ENCODE measurements around the gene HCN4. TPM values are rescaled to one million over a fixed set of nuclear protein-coding genes. Genes with fewer than 3 reads are reported as not detected.
"Not testable (repeated sequence)": the region's sequence is repeated elsewhere in the genome, so short reads cannot be mapped to it uniquely, and the experiment has no call there.

The HCN4 gene
- total RNA-seq: under 1 TPM; under 0.01 to 0.69 (median 0.19) TPM

- peak in 1 of 2 donors; percentile 15 for ATAC-seq (ENCODE audit: low FRiP score in 2 of 2)
- peaks cover 0 to 38% (median 21%) of the 10 kb centered on the region in 4 donors for H3K27me3 ChIP-seq
- H3K4me3 ChIP-seq: peak within 1 kb of the TSS in 3 of 4 donors; percentile 36 to 45 (median 43)
- no peaks in the 10 kb centered on the region for H3K36me3 ChIP-seq
- WGBS, 2 donors: 2 to 3% methylated on average over 8 to 14 of the region's 109 CpGs
- H3K27ac ChIP-seq: no peak within 1 kb of the TSS
- TF ChIP-seq POLR2AphosphoS5 (IDR thresholded peaks at IDR 0.05) (no peak), POLR2A (IDR thresholded peaks at IDR 0.05) (no peak), EP300 (IDR thresholded peaks at IDR 0.05) (no peak), CTCF (IDR thresholded peaks at IDR 0.05) (no peak)
- no peaks in the 10 kb centered on the region for H3K9me3 ChIP-seq
- DNase-seq: peak in 1 of 2 donors; percentile 82
- H3K4me1 ChIP-seq: peaks cover 11 to 29% (median 13%) of the 10 kb centered on the region in 4 donors
Measured at GRCh38 chr15:73368301-73369136, at the start of gene HCN4. TSS of gene HCN4 (minus strand) at chr15:73368958. CDS start at chr15:73368270, 688 bp downstream.

GRCh38 chr15:73414876-73415275 is 46.1 kb upstream of the HCN4 start:
- WGBS, 2 donors: 54 to 79% methylated on average over 2 to 3 of the region's 3 CpGs
- TF ChIP-seq EP300 (IDR thresholded peaks at IDR 0.05) (no peak), POLR2A (IDR thresholded peaks at IDR 0.05) (no peak), CTCF (IDR thresholded peaks at IDR 0.05) (no peak), POLR2AphosphoS5 (IDR thresholded peaks at IDR 0.05) (no peak)
- Histone ChIP-seq H3K4me3 (no peak overlapping the region), H3K4me1 (no peaks in the 10 kb centered on the region), H3K27me3 (no peaks in the 10 kb centered on the region), H3K27ac (no peak overlapping the region), H3K9me3 (no peaks in the 10 kb centered on the region), H3K36me3 (no peaks in the 10 kb centered on the region)
- DNase-seq (no peak), ATAC-seq (ENCODE audit: low FRiP score in 2 of 2) (no peak)

GRCh38 chr15:73403171-73403570 is 34.4 kb upstream of the HCN4 start:
- TF ChIP-seq POLR2A (IDR thresholded peaks at IDR 0.05): no peak
- Histone ChIP-seq H3K4me1 (no peaks in the 10 kb centered on the region), H3K4me3 (no peak overlapping the region), H3K27ac (no peak overlapping the region), H3K27me3 (no peaks in the 10 kb centered on the region), H3K36me3 (no peaks in the 10 kb centered on the region), H3K9me3 (no peaks in the 10 kb centered on the region)
- no peak for ATAC-seq (ENCODE audit: low FRiP score in 2 of 2)
- DNase-seq: no peak

GRCh38 chr15:73400222-73400621 is 31.5 kb upstream of the HCN4 start:
- H3K27ac ChIP-seq; H3K4me3 ChIP-seq; DNase-seq; H3K9me3 ChIP-seq; H3K27me3 ChIP-seq; ATAC-seq (ENCODE audit: low FRiP score in 2 of 2); H3K36me3 ChIP-seq; H3K4me1 ChIP-seq: not testable (repeated sequence)
- 60 to 69% methylated on average over 6 of the region's 6 CpGs for whole genome bisulfite sequencing, 2 donors

- no peaks in the 10 kb centered on the region for H3K9me3 ChIP-seq
- 85 to 88% methylated on average over 3 to 4 of the region's 4 CpGs for WGBS, 2 donors
- TF ChIP-seq CTCF (IDR thresholded peaks at IDR 0.05): no peak
- TF ChIP-seq POLR2AphosphoS5 (IDR thresholded peaks at IDR 0.05): no peak
- no peak for TF ChIP-seq EP300 (IDR thresholded peaks at IDR 0.05)
- no peak for TF ChIP-seq POLR2A (IDR thresholded peaks at IDR 0.05)
- no peaks in the 10 kb centered on the region for H3K36me3 ChIP-seq
- H3K27ac ChIP-seq: no peak overlapping the region
- H3K4me3 ChIP-seq: no peak overlapping the region
- H3K4me1 ChIP-seq: no peaks in the 10 kb centered on the region
- no peak for ATAC-seq (ENCODE audit: low FRiP score in 2 of 2)
- no peak for DNase-seq
- no peaks in the 10 kb centered on the region for H3K27me3 ChIP-seq
Measured at GRCh38 chr15:73398861-73399260, 30.1 kb upstream of the HCN4 start.

- ATAC-seq (ENCODE audit: low FRiP score in 2 of 2): no peak
- 62 to 66% methylated on average over 5 of the region's 5 CpGs for WGBS, 2 donors
- DNase-seq: no peak
Measured at GRCh38 chr15:73397461-73397860, 28.7 kb upstream of the HCN4 start.

More at GRCh38 chr15:73397461-73397860, 28.7 kb upstream of the HCN4 start:
- H3K27me3 ChIP-seq: no peaks in the 10 kb centered on the region
- H3K27ac ChIP-seq: no peak overlapping the region
- H3K4me1 ChIP-seq: no peaks in the 10 kb centered on the region
- H3K4me3 ChIP-seq: no peak overlapping the region
- no peaks in the 10 kb centered on the region for H3K36me3 ChIP-seq
- TF ChIP-seq CTCF (IDR thresholded peaks at IDR 0.05): no peak
- TF ChIP-seq POLR2A (IDR thresholded peaks at IDR 0.05): no peak
- no peak for TF ChIP-seq POLR2AphosphoS5 (IDR thresholded peaks at IDR 0.05)
- TF ChIP-seq EP300 (IDR thresholded peaks at IDR 0.05): no peak
- no peaks in the 10 kb centered on the region for H3K9me3 ChIP-seq
